ENCODE results near the gene JARID2.

Gene JARID2

DNA sequence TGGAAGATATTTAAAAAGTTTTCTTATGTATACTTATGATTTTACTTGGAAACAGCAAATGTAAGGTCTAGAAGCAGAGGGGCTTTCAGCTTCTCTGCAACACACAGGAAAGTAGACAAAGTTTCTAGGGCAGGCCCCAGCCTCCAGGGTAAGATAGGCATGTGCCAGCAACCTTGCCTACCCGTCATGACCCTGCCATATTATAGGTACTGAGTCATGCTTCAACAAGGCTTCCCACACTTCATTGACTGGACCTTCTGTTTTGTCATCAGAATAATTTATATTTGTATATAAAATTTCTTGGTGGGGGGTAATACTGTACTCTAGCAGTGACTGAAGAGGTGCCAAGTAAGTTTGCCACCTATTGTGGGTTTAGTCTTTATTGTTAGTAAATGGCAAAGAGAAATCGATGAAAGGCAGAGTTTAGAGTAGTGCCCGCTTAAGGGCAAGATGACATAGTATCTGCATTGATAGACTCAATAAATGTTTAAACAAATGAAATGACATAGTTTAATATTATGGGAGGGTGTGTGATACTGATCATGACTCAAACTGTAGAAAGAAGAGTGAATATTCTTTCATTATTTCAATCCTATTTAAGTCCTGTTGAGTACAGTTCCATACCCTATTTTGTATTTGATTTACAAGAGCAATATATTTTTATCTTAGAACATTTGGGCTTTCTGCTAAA, 95.6 kb downstream of the JARID2 start:
- WGBS, result 100% methylated on average over 2 of the region's 3 CpGs
- Histone ChIP-seq H3K23ac (ENCODE audit: low read length in 2 of 2) (no peak overlapping the region), H2AK5ac (ENCODE audit: low read length, severe bottlenecking) (no peak overlapping the region)

DNA sequence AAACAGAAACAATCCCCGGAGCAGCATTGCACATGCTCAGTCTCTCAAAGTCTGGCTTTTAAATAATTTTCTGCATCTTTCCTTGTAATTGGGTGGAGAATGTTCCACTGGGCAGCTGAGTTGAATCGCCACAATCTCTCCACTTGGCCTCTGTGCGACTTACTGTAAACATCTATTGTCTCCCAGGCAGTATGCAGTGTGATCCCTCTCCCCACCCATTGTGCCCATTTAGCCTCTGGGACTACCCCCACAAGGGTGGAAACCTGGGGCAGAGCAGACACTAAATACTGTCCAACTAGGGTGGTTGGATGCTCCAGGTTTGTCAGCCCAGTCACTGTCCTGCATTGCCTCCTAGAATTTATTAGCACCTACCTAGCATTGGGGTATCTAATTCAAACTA, 96.2 kb downstream of the JARID2 start:
- H3K27ac ChIP-seq (ENCODE audit: low read length, poor library complexity, severe bottlenecking), result no peak overlapping the region
- H4K91ac ChIP-seq (ENCODE audit: low read length), result peak overlapping the region; percentile 70
- H4K8ac ChIP-seq (ENCODE audit: low read length), result no peak overlapping the region
- H2BK120ac ChIP-seq (ENCODE audit: low read depth, low read length), result no peak overlapping the region
- H3K79me1 ChIP-seq (replicated peaks; ENCODE audit: low read length, poor library complexity, severe bottlenecking), result peaks cover 47% of the 10 kb centered on the region
- no peak overlapping the region for H3K9ac ChIP-seq (ENCODE audit: low read length)
- no peaks in the 10 kb centered on the region for H3K9me3 ChIP-seq (ENCODE audit: control insufficient read depth, low read length)
- H3K23ac ChIP-seq (ENCODE audit: low read length in 2 of 2), result no peak overlapping the region
- no peaks in the 10 kb centered on the region for H3K27me3 ChIP-seq (ENCODE audit: control insufficient read depth in 1 of 2, insufficient read depth in 1 of 2, low read length in 2 of 2)
- WGBS, result 80% methylated on average over 3 of the region's 3 CpGs
- no peak for DNase-seq
- H3K36me3 ChIP-seq (ENCODE audit: control insufficient read depth in 1 of 2, insufficient read depth in 2 of 2, low read depth in 1 of 2, low read length in 2 of 2), result no peaks in the 10 kb centered on the region
- no peak overlapping the region for H3K14ac ChIP-seq (ENCODE audit: low read length in 2 of 2)
- H3K4ac ChIP-seq (ENCODE audit: low read depth in 1 of 2, low read length in 2 of 2), result peak overlapping the region in 1 of 2 experiments; percentile 58
- no peak overlapping the region for H2AFZ ChIP-seq (ENCODE audit: low read depth, low read length)
- peak overlapping the region in 1 of 2 experiments; percentile 34 for H3K18ac ChIP-seq (ENCODE audit: low read depth in 1 of 2, low read length in 2 of 2)
- no peak overlapping the region for H2BK5ac ChIP-seq (ENCODE audit: low read depth, low read length, poor library complexity, severe bottlenecking)
- H2AK5ac ChIP-seq (ENCODE audit: low read length, severe bottlenecking), result no peak overlapping the region
- H3K4me2 ChIP-seq (ENCODE audit: low read length, poor library complexity, severe bottlenecking), result no peak overlapping the region
- no peak overlapping the region for H2BK15ac ChIP-seq (ENCODE audit: low read depth, poor library complexity, severe bottlenecking)
- H2BK12ac ChIP-seq (ENCODE audit: low read length in 2 of 2), result peak overlapping the region in 1 of 2 experiments; percentile 92
- H3K4me1 ChIP-seq (ENCODE audit: control insufficient read depth, insufficient read depth, low read depth, low read length), result peaks cover 5% of the 10 kb centered on the region
- no peak overlapping the region for H3K4me3 ChIP-seq (ENCODE audit: insufficient read depth in 1 of 2, low read depth in 1 of 2, low read length in 2 of 2)

More for the DNA sequence above, 95.6 kb downstream of the JARID2 start:
- H3K4ac ChIP-seq (ENCODE audit: low read depth in 1 of 2, low read length in 2 of 2), result no peak overlapping the region
- no peaks in the 10 kb centered on the region for H3K9me3 ChIP-seq (ENCODE audit: control insufficient read depth, low read length)
- no peak overlapping the region for H2AFZ ChIP-seq (ENCODE audit: low read depth, low read length)
- H3K27me3 ChIP-seq (ENCODE audit: control insufficient read depth in 1 of 2, insufficient read depth in 1 of 2, low read length in 2 of 2), result no peaks in the 10 kb centered on the region
- H3K14ac ChIP-seq (ENCODE audit: low read length in 2 of 2), result peak overlapping the region in 1 of 2 experiments; percentile 79
- no peak overlapping the region for H2BK5ac ChIP-seq (ENCODE audit: low read depth, low read length, poor library complexity, severe bottlenecking)
- H3K4me2 ChIP-seq (ENCODE audit: low read length, poor library complexity, severe bottlenecking), result no peak overlapping the region
- no peak overlapping the region for H3K4me3 ChIP-seq (ENCODE audit: insufficient read depth in 1 of 2, low read depth in 1 of 2, low read length in 2 of 2)
- peaks cover 5% of the 10 kb centered on the region for H3K4me1 ChIP-seq (ENCODE audit: control insufficient read depth, insufficient read depth, low read depth, low read length)
- peak overlapping the region in 1 of 2 experiments; percentile 62 for H3K18ac ChIP-seq (ENCODE audit: low read depth in 1 of 2, low read length in 2 of 2)
- H4K8ac ChIP-seq (ENCODE audit: low read length), result no peak overlapping the region
- no peak overlapping the region for H3K9ac ChIP-seq (ENCODE audit: low read length)
- H2BK120ac ChIP-seq (ENCODE audit: low read depth, low read length), result no peak overlapping the region
- no peak for DNase-seq
- H2BK12ac ChIP-seq (ENCODE audit: low read length in 2 of 2), result peak overlapping the region in 1 of 2 experiments; percentile 52
- H3K27ac ChIP-seq (ENCODE audit: low read length, poor library complexity, severe bottlenecking), result no peak overlapping the region
- no peak overlapping the region for H2BK15ac ChIP-seq (ENCODE audit: low read depth, poor library complexity, severe bottlenecking)
- peaks cover 46% of the 10 kb centered on the region for H3K79me1 ChIP-seq (replicated peaks; ENCODE audit: low read length, poor library complexity, severe bottlenecking)
- no peak overlapping the region for H4K91ac ChIP-seq (ENCODE audit: low read length)
- H3K36me3 ChIP-seq (ENCODE audit: control insufficient read depth in 1 of 2, insufficient read depth in 2 of 2, low read depth in 1 of 2, low read length in 2 of 2), result no peaks in the 10 kb centered on the region

GRCh38 chr6:15343490-15344191, 97.8 kb downstream of the JARID2 start:
- peak; percentile 77 for DNase-seq
- Histone ChIP-seq H3K27me3 (ENCODE audit: control insufficient read depth in 1 of 2, insufficient read depth in 1 of 2, low read length in 2 of 2) (no peaks in the 10 kb centered on the region), H3K9ac (ENCODE audit: low read length) (no peak overlapping the region), H3K79me1 (replicated peaks; ENCODE audit: low read length, poor library complexity, severe bottlenecking) (peaks cover 38% of the 10 kb centered on the region), H3K36me3 (ENCODE audit: control insufficient read depth in 1 of 2, insufficient read depth in 2 of 2, low read depth in 1 of 2, low read length in 2 of 2) (no peaks in the 10 kb centered on the region), H2BK5ac (ENCODE audit: low read depth, low read length, poor library complexity, severe bottlenecking) (no peak overlapping the region), H2AK5ac (ENCODE audit: low read length, severe bottlenecking) (no peak overlapping the region), H2AFZ (ENCODE audit: low read depth, low read length) (no peak overlapping the region), H3K18ac (ENCODE audit: low read depth in 1 of 2, low read length in 2 of 2) (peak overlapping the region in 1 of 2 experiments; percentile 41), H2BK12ac (ENCODE audit: low read length in 2 of 2) (no peak overlapping the region), H3K23ac (ENCODE audit: low read length in 2 of 2) (no peak overlapping the region), H4K91ac (ENCODE audit: low read length) (no peak overlapping the region), H3K27ac (ENCODE audit: low read length, poor library complexity, severe bottlenecking) (no peak overlapping the region), H3K4me3 (ENCODE audit: insufficient read depth in 1 of 2, low read depth in 1 of 2, low read length in 2 of 2) (no peak overlapping the region), H3K4ac (ENCODE audit: low read depth in 1 of 2, low read length in 2 of 2) (peak overlapping the region in 1 of 2 experiments; percentile 51), H3K9me3 (ENCODE audit: control insufficient read depth, low read length) (no peaks in the 10 kb centered on the region), H2BK15ac (ENCODE audit: low read depth, poor library complexity, severe bottlenecking) (no peak overlapping the region), H3K14ac (ENCODE audit: low read length in 2 of 2) (no peak overlapping the region), H4K8ac (ENCODE audit: low read length) (no peak overlapping the region), H2BK120ac (ENCODE audit: low read depth, low read length) (no peak overlapping the region), H3K4me2 (ENCODE audit: low read length, poor library complexity, severe bottlenecking) (no peak overlapping the region), H3K4me1 (ENCODE audit: control insufficient read depth, insufficient read depth, low read depth, low read length) (peaks cover 4% of the 10 kb centered on the region)
- 36% methylated on average over 8 of the region's 8 CpGs for WGBS

GRCh38 chr6:15344192-15344519, 98.3 kb downstream of the JARID2 start:
- Histone ChIP-seq H4K8ac (ENCODE audit: low read length) (no peak overlapping the region), H4K91ac (ENCODE audit: low read length) (no peak overlapping the region), H3K27ac (ENCODE audit: low read length, poor library complexity, severe bottlenecking) (no peak overlapping the region), H3K23ac (ENCODE audit: low read length in 2 of 2) (no peak overlapping the region), H3K4ac (ENCODE audit: low read depth in 1 of 2, low read length in 2 of 2) (no peak overlapping the region), H2BK15ac (ENCODE audit: low read depth, poor library complexity, severe bottlenecking) (no peak overlapping the region), H3K18ac (ENCODE audit: low read depth in 1 of 2, low read length in 2 of 2) (no peak overlapping the region), H2AFZ (ENCODE audit: low read depth, low read length) (no peak overlapping the region), H3K36me3 (ENCODE audit: control insufficient read depth in 1 of 2, insufficient read depth in 2 of 2, low read depth in 1 of 2, low read length in 2 of 2) (no peaks in the 10 kb centered on the region), H2BK120ac (ENCODE audit: low read depth, low read length) (no peak overlapping the region), H3K4me1 (ENCODE audit: control insufficient read depth, insufficient read depth, low read depth, low read length) (peaks cover 4% of the 10 kb centered on the region), H3K9ac (ENCODE audit: low read length) (no peak overlapping the region), H2AK5ac (ENCODE audit: low read length, severe bottlenecking) (no peak overlapping the region), H3K27me3 (ENCODE audit: control insufficient read depth in 1 of 2, insufficient read depth in 1 of 2, low read length in 2 of 2) (no peaks in the 10 kb centered on the region), H3K79me1 (replicated peaks; ENCODE audit: low read length, poor library complexity, severe bottlenecking) (peaks cover 36% of the 10 kb centered on the region), H3K4me2 (ENCODE audit: low read length, poor library complexity, severe bottlenecking) (no peak overlapping the region), H3K9me3 (ENCODE audit: control insufficient read depth, low read length) (no peaks in the 10 kb centered on the region), H3K14ac (ENCODE audit: low read length in 2 of 2) (no peak overlapping the region), H2BK12ac (ENCODE audit: low read length in 2 of 2) (no peak overlapping the region), H3K4me3 (ENCODE audit: insufficient read depth in 1 of 2, low read depth in 1 of 2, low read length in 2 of 2) (no peak overlapping the region), H2BK5ac (ENCODE audit: low read depth, low read length, poor library complexity, severe bottlenecking) (no peak overlapping the region)
- no CpG with 5 or more reads among the region's 3 CpGs for WGBS
- DNase-seq, result peak; percentile 46

Measured in mesenchymal stem cell (in vitro differentiated cells and primary cell).